HepG2 (cell line): Measurements from ENCODE around the gene ALDH1A2. TPM values are rescaled to one million over a fixed set of nuclear protein-coding genes. Genes with fewer than 3 reads are reported as not detected.

Experiments
- ATAC-seq: fragments of 200-7000 bp; cut with Tn5 transposase; 3 replicates; pipeline ENCODE4 v1.9.1; 2020; ENCODE audit warnings: mild to moderate bottlenecking, moderate library complexity
- BruUV-seq: library from RNA; stranded (reverse); fragments of 400-500 nt; replicated peaks from 2 replicates; lab custom pipeline; 2021; lab: Mats Ljungman, UMichigan
- CTCF ChIA-PET: fragments of 300-600 bp; formaldehyde crosslinking; extraction: SDS; loops from one replicate; lab custom pipeline; 2021; ENCODE audit warnings: low total read pairs, inconsistent platforms, low intra/inter-chr PET ratio; lab: Yijun Ruan, JAX
- POLR2A ChIA-PET: fragments of 350-600 bp; sonication (Branson Sonifier 250); formaldehyde crosslinking; loops from one replicate; lab custom pipeline; 2020; ENCODE audit warnings: antibody characterized with exemption, inconsistent platforms; lab: Yijun Ruan, JAX
- DNase-seq: peaks from one replicate; pipeline ENCODE4 v3.0.0-alpha.2; 2015; ENCODE audit warnings: low spot score
- FAIRE-seq: peaks from 3 replicates; lab custom pipeline; 2011; peaks lifted over from hg19 to GRCh38; lab: Jason Lieb, UNC
- H2AFZ ChIP-seq: one replicate; pipeline ENCODE4 v1.6.1; 2011; ENCODE audit warnings: low read length, inconsistent platforms
- H3K27ac ChIP-seq: fragments of 300-600 bp; 3 replicates; pipeline ENCODE4 v1.8.0; 2011; ENCODE audit warnings: mixed run types, mild to moderate bottlenecking, mixed read lengths, low read length, inconsistent platforms; ENCODE audit not compliant: insufficient read depth; ENCODE audit errors: extremely low read length
- H3K27me3 ChIP-seq, 2 experiments: fragments of 200-600 bp in 1 of 2; 2 replicates in 1 of 2; 3 replicates in 1 of 2; pipeline versions ENCODE4 v1.6.0 to v1.8.0; 2011; ENCODE audit warnings: low read length in 2 of 2, mild to moderate bottlenecking in 2 of 2, moderate library complexity in 2 of 2, inconsistent platforms in 1 of 2; ENCODE audit not compliant: insufficient read depth in 2 of 2, control insufficient read depth in 1 of 2
- H3K36me3 ChIP-seq, 2 experiments: fragments of 200-600 bp in 1 of 2; replicated peaks in 1 of 2; 2 replicates in 1 of 2; 3 replicates in 1 of 2; pipeline versions ENCODE4 v1.5.1 to v1.8.0; 2011; ENCODE audit warnings: low read length in 2 of 2, inconsistent platforms in 1 of 2; ENCODE audit not compliant: insufficient read depth in 2 of 2, control insufficient read depth in 1 of 2
- H3K4me1 ChIP-seq: 2 replicates; pipeline ENCODE4 v1.5.1; 2012; ENCODE audit warnings: low read length, inconsistent platforms; ENCODE audit not compliant: insufficient read depth
- H3K4me2 ChIP-seq: 2 replicates; pipeline ENCODE4 v1.6.0; 2011; ENCODE audit warnings: low read depth, low read length, inconsistent platforms
- H3K4me3 ChIP-seq, 3 experiments: fragments of 200-600 bp in 1 of 3; sonication (generic), shearing (Covaris generic) in 1 of 3; replicated peaks in 1 of 3; 2 replicates each; pipeline ENCODE4 v1.5.1; 2011 to 2016; ENCODE audit warnings: low read length in 3 of 3, inconsistent platforms in 2 of 3, low read depth in 2 of 3, mild to moderate bottlenecking in 2 of 3, control low read depth in 1 of 3, mixed read lengths in 1 of 3; ENCODE audit not compliant: insufficient read depth in 1 of 3
- H3K79me2 ChIP-seq: one replicate; pipeline ENCODE4 v1.6.1; 2011; ENCODE audit warnings: low read length, inconsistent platforms; ENCODE audit not compliant: insufficient read depth
- H3K9ac ChIP-seq: 2 replicates; pipeline ENCODE4 v1.6.0; 2011; ENCODE audit warnings: mild to moderate bottlenecking, low read depth, low read length, inconsistent platforms; ENCODE audit not compliant: insufficient read depth
- H3K9me3 ChIP-seq: 2 replicates; pipeline ENCODE4 v1.5.1; 2012; ENCODE audit warnings: mild to moderate bottlenecking, low read length
- H4K20me1 ChIP-seq: 2 replicates; pipeline ENCODE4 v1.6.0; 2011; ENCODE audit warnings: inconsistent platforms, mild to moderate bottlenecking, low read length, moderate library complexity; ENCODE audit not compliant: insufficient read depth
- JDP2 ChIP-seq: sonication (generic); formaldehyde crosslinking; IDR thresholded peaks from 2 replicates; pipeline ENCODE4 v1.8.1; 2022; ENCODE audit warnings: missing genetic modification reagents, borderline replicate concordance
- PRPF4 ChIP-seq: fragments of 200-400 bp; formaldehyde crosslinking; IDR thresholded peaks from 2 replicates; pipeline ENCODE4 v1.6.1; 2016; ENCODE audit warnings: low read length, low read depth; ENCODE audit not compliant: poor library complexity, severe bottlenecking
- SALL1 ChIP-seq: sonication (generic); formaldehyde crosslinking; IDR thresholded peaks from 2 replicates; pipeline ENCODE4 v1.8.0; 2022; ENCODE audit warnings: mild to moderate bottlenecking, missing genetic modification reagents
- TBX3 ChIP-seq: fragments of 450-650 bp; IDR thresholded peaks from 2 replicates; pipeline ENCODE4 v1.6.1; 2017; ENCODE audit warnings: antibody characterized with exemption, mild to moderate bottlenecking, inconsistent platforms, borderline replicate concordance
- THYN1 ChIP-seq: sonication (generic); formaldehyde crosslinking; IDR thresholded peaks from 2 replicates; pipeline ENCODE4 v1.8.1; 2023; ENCODE audit warnings: low read depth, mild to moderate bottlenecking, moderate library complexity, missing genetic modification reagents, borderline replicate concordance
- ZBTB1 ChIP-seq: sonication (generic); formaldehyde crosslinking; IDR thresholded peaks from 2 replicates; pipeline ENCODE4 v1.4.0; 2020; ENCODE audit warnings: missing genetic modification reagents, borderline replicate concordance
- ZFYVE20 ChIP-seq: sonication (generic); formaldehyde crosslinking; IDR thresholded peaks from 2 replicates; pipeline ENCODE4 v1.8.0; 2023; ENCODE audit warnings: low read depth, mild to moderate bottlenecking, moderate library complexity, missing genetic modification reagents, borderline replicate concordance
- ZNF253 ChIP-seq: sonication (generic); formaldehyde crosslinking; IDR thresholded peaks from 2 replicates; pipeline ENCODE4 v1.8.0; 2022; ENCODE audit warnings: mild to moderate bottlenecking, missing genetic modification reagents, borderline replicate concordance
- ZNF343 ChIP-seq: sonication (generic); formaldehyde crosslinking; IDR thresholded peaks from 2 replicates; pipeline ENCODE4 v1.4.0; 2020; ENCODE audit warnings: mild to moderate bottlenecking, missing genetic modification reagents
- WGBS: methylation state at CpG from one replicate; pipeline ENCODE4 v1.1.6; 2017; ENCODE audit warnings: low lambda C conversion rate; 5-methylcytosine and 5-hydroxymethylcytosine counted together
- in situ Hi-C: cut with HindIII; loops from 2 replicates; pipeline ENCODE4 v1.10.0; 2017; ENCODE audit warnings: low pct_unique_long_range_greater_than_20kb; ENCODE audit not compliant: extremely low pct_ligation_motif_present
- intact Hi-C: fragments of 100-400 bp; cut with micrococcal nuclease; formaldehyde crosslinking; loops from one replicate; pipeline ENCODE4 v1.10.0; 2022; ENCODE audit not compliant: unreplicated experiment
- polyA plus RNA-seq, 8 experiments: library from polyadenylated mRNA; depleted of rRNA in 3 of 8; stranded (reverse) in 7 of 8; unstranded in 1 of 8; fragments of >200 nt; fragmentation: Illumina TruSeq in 4 of 8; extraction: Trizol in 4 of 8; gene quantifications; 2 replicates each; pipeline versions ENCODE4 v1.2.1 to v1.2.3, GENCODE V29; 2011 to 2016; ENCODE audit warnings: low read depth in 4 of 8, missing spikeins in 1 of 8, mixed read lengths in 1 of 8; ENCODE audit not compliant: insufficient read depth in 1 of 8
- total RNA-seq, 5 experiments: library from RNA; depleted of rRNA; stranded (reverse); fragments of >200 nt; fragmentation: Illumina TruSeq; extraction: Trizol; gene quantifications; 2 replicates each; pipeline ENCODE4 v1.2.3, GENCODE V29; 2016; ENCODE audit warnings: low read depth in 1 of 5
- TF ChIP-seq, protein P1 (sequence below), 2 experiments: sonication (generic) in 1 of 2; formaldehyde crosslinking in 1 of 2; IDR thresholded peaks; 2 replicates each; pipeline versions ENCODE4 v1.4.0 to v1.6.1; 2018 to 2020; ENCODE audit warnings: missing genetic modification reagents in 2 of 2, borderline replicate concordance in 1 of 2, low read depth in 1 of 2, mild to moderate bottlenecking in 1 of 2, missing biosample characterization in 1 of 2
- TF ChIP-seq, protein P2 (sequence below): sonication (generic); formaldehyde crosslinking; IDR thresholded peaks from 2 replicates; pipeline ENCODE4 v1.8.0; 2022; ENCODE audit warnings: missing genetic modification reagents, low read depth, mild to moderate bottlenecking, borderline replicate concordance
- TF ChIP-seq, protein P3 (sequence below): sonication (generic); formaldehyde crosslinking; IDR thresholded peaks from 2 replicates; pipeline ENCODE4 v1.4.0; 2020; ENCODE audit warnings: mild to moderate bottlenecking, low read depth, missing genetic modification reagents
- TF ChIP-seq, protein P4 (sequence below): conservative IDR thresholded peaks from 2 replicates; pipeline ENCODE4 v1.6.1; 2018; ENCODE audit warnings: missing genetic modification reagents

ALDH1A2 gene
- total and polyA plus RNA-seq, 2 of the 13 experiments (the other 11 are each of a cell fraction or from before 2014, with no cell fraction given): 0.64 to 0.90 TPM

DNA sequence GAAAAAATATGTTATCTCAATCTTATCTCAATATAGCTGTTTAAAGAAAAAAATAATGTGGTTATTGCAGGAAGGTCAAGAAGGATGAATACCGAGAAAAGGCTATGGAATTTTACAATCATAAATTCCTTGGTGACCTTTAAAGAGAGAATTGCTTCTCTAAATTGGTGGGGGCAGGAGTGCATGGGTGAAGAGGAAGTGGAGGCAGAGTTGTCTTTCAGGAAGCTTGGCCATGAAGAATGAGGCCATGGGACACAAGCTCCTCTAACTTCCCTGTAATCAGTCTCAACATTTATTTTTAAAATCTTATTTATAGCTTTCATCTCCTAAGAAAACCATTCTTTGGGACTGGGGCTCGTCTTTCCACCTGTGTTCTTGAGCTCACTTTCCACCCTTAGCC is 22.4 kb upstream of the ALDH1A2 start:
- BruUV-seq: no TSS peak

More for the DNA sequence above, 22.4 kb upstream of the ALDH1A2 start:
- 2% methylated on average over 2 of the region's 2 CpGs for WGBS
- Histone ChIP-seq H3K27ac (no peak overlapping the region), H2AFZ (no peak overlapping the region), H3K9me3 (no peaks in the 10 kb centered on the region), H4K20me1 (no peaks in the 10 kb centered on the region), H3K79me2 (no peaks in the 10 kb centered on the region), H3K9ac (no peak overlapping the region), H3K4me1 (no peaks in the 10 kb centered on the region), H3K4me3 (no peak overlapping the region), H3K27me3 (no peaks in the 10 kb centered on the region), H3K36me3 (no peaks in the 10 kb centered on the region), H3K4me2 (no peak overlapping the region)
- ChIA-PET CTCF (no interaction called here), POLR2A (no interaction called here)
- in situ Hi-C loops (no loop called here), intact Hi-C loops (no loop called here)
- TF ChIP-seq ZNF343 (CRISPR knock-in tag) (no peak), TBX3 (no peak), ZNF253 (CRISPR knock-in tag) (no peak), ZFYVE20 (no peak), ZBTB1 (CRISPR knock-in tag) (no peak), SALL1 (CRISPR knock-in tag) (no peak), PRPF4 (no peak), JDP2 (CRISPR knock-in tag) (no peak), THYN1 (CRISPR knock-in tag) (no peak)
- TF ChIP-seq, protein P1, sequence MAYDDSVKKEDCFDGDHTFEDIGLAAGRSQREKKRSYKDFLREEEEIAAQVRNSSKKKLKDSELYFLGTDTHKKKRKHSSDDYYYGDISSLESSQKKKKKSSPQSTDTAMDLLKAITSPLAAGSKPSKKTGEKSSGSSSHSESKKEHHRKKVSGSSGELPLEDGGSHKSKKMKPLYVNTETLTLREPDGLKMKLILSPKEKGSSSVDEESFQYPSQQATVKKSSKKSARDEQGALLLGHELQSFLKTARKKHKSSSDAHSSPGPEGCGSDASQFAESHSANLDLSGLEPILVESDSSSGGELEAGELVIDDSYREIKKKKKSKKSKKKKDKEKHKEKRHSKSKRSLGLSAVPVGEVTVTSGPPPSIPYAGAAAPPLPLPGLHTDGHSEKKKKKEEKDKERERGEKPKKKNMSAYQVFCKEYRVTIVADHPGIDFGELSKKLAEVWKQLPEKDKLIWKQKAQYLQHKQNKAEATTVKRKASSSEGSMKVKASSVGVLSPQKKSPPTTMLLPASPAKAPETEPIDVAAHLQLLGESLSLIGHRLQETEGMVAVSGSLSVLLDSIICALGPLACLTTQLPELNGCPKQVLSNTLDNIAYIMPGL (CRISPR knock-in tag; IDR thresholded peaks at IDR 0.05; ENCODE audit: borderline replicate concordance in 1 of 2, low read depth in 1 of 2): no peak
- TF ChIP-seq, protein P2, sequence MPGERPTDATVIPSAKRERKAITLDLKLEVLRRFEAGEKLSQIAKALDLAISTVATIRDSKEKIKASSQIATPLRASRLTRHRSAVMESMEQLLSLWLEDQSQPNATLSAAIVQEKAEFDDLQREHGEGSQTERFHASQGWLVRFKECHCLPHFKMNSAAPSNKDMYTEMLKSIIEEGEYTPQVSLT (CRISPR knock-in tag): no peak
- TF ChIP-seq, protein P3, sequence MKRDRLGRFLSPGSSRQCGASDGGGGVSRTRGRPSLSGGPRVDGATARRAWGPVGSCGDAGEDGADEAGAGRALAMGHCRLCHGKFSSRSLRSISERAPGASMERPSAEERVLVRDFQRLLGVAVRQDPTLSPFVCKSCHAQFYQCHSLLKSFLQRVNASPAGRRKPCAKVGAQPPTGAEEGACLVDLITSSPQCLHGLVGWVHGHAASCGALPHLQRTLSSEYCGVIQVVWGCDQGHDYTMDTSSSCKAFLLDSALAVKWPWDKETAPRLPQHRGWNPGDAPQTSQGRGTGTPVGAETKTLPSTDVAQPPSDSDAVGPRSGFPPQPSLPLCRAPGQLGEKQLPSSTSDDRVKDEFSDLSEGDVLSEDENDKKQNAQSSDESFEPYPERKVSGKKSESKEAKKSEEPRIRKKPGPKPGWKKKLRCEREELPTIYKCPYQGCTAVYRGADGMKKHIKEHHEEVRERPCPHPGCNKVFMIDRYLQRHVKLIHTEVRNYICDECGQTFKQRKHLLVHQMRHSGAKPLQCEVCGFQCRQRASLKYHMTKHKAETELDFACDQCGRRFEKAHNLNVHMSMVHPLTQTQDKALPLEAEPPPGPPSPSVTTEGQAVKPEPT (CRISPR knock-in tag): no peak
- TF ChIP-seq, protein P4, sequence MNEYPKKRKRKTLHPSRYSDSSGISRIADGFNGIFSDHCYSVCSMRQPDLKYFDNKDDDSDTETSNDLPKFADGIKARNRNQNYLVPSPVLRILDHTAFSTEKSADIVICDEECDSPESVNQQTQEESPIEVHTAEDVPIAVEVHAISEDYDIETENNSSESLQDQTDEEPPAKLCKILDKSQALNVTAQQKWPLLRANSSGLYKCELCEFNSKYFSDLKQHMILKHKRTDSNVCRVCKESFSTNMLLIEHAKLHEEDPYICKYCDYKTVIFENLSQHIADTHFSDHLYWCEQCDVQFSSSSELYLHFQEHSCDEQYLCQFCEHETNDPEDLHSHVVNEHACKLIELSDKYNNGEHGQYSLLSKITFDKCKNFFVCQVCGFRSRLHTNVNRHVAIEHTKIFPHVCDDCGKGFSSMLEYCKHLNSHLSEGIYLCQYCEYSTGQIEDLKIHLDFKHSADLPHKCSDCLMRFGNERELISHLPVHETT (CRISPR knock-in tag): no peak
- DNase-seq (no peak), FAIRE-seq (no peak), ATAC-seq (no peak)
